Bronchial epithelial cell (primary cell): ENCODE results near the gene VAMP5. TPM values are rescaled to one million over a fixed set of nuclear protein-coding genes. Genes with fewer than 3 reads are reported as not detected.

Experiments used
- DNase-seq: peaks from one replicate; pipeline ENCODE4 v3.0.0-alpha.2; 2010; ENCODE audit warnings: low read depth
- FAIRE-seq: peaks from 2 replicates; lab custom pipeline; 2011; peaks lifted over from hg19 to GRCh38; lab: Jason Lieb, UNC
- H3K27me3 ChIP-seq: 2 replicates; pipeline ENCODE4 v1.5.1; 2011; ENCODE audit warnings: low read length; ENCODE audit not compliant: control insufficient read depth, insufficient read depth
- H3K36me3 ChIP-seq: 2 replicates; pipeline ENCODE4 v1.5.1; 2011; ENCODE audit warnings: low read length; ENCODE audit not compliant: control insufficient read depth, insufficient read depth
- H3K4me3 ChIP-seq: 2 replicates; pipeline ENCODE4 v1.5.1; 2011; ENCODE audit warnings: mild to moderate bottlenecking, low read depth, low read length, control low read depth
- total RNA-seq: library from RNA; depleted of rRNA; stranded (reverse); fragments of >200 nt; gene quantifications from 2 replicates; pipeline ENCODE4 v1.2.1, GENCODE V29; 2014
- TF ChIP-seq, protein P1 (sequence below): IDR thresholded peaks from 2 replicates; pipeline ENCODE4 v1.5.1; 2011; ENCODE audit warnings: mild to moderate bottlenecking, moderate library complexity, low read length, control low read depth, inconsistent platforms; ENCODE audit not compliant: insufficient read depth, severe bottlenecking

The VAMP5 gene
- total RNA-seq, 1 donor from 2014 or later: 4.5 TPM

DNA sequence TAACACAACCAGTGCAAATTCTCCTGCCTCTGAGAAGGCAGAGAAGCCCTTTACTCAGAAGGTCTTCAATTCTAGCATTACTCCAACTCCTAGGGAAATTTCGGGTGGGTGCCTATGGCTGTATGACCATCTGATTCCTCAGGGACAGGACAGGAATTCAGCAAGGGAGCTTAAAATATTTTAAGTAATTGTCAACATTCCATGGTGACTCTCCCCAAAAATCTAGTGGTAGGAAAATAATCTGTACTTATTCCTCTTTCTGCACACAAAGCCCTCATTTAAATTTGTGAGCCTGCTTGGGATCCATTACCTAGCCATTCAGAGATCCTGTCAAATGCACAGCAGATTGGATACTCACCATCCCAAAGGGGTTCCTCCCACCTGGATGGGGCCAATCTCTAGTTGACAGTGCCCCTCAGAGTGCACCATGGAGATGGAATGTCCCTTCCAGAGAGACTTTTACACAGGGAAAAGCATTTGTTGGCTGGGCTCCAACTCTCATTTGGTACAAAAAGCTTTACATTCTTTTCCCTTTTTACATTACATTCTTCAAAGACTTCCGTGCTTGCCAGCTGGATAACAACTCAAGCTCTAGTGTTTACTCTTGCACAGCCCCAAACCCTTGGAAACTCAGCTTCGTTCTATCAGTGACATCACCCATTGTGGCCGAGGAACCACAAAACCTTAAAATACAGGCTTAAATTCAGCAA is 21.3 kb downstream of the VAMP5 start:
- Histone ChIP-seq H3K4me3 (no peak overlapping the region), H3K36me3 (peaks cover 10% of the 10 kb centered on the region), H3K27me3 (no peaks in the 10 kb centered on the region)
- FAIRE-seq (no peak), DNase-seq (no peak)
- TF ChIP-seq, protein P1, sequence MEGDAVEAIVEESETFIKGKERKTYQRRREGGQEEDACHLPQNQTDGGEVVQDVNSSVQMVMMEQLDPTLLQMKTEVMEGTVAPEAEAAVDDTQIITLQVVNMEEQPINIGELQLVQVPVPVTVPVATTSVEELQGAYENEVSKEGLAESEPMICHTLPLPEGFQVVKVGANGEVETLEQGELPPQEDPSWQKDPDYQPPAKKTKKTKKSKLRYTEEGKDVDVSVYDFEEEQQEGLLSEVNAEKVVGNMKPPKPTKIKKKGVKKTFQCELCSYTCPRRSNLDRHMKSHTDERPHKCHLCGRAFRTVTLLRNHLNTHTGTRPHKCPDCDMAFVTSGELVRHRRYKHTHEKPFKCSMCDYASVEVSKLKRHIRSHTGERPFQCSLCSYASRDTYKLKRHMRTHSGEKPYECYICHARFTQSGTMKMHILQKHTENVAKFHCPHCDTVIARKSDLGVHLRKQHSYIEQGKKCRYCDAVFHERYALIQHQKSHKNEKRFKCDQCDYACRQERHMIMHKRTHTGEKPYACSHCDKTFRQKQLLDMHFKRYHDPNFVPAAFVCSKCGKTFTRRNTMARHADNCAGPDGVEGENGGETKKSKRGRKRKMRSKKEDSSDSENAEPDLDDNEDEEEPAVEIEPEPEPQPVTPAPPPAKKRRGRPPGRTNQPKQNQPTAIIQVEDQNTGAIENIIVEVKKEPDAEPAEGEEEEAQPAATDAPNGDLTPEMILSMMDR: no peak

DNA sequence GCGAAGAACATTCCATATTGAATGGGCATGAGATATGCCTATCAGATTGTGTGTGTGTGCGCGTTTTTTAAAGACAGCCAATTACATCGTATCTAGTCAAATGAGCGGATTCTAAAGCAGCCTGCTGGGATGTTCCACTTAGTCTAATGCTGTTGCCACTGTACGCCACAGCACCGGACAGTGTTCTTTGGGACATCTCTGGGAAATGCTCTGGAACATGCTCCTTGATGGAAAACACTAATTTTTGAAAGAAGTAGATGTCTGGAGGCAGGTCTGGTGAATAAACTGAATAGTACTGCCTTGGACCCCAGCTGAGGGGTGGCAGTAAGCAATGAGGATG is 21.9 kb downstream of the VAMP5 start:
- Histone ChIP-seq H3K36me3 (peaks cover 9% of the 10 kb centered on the region), H3K27me3 (no peaks in the 10 kb centered on the region), H3K4me3 (no peak overlapping the region)
- peak; percentile 43 for DNase-seq
- TF ChIP-seq, protein P1: no peak
- no peak for FAIRE-seq

DNA sequence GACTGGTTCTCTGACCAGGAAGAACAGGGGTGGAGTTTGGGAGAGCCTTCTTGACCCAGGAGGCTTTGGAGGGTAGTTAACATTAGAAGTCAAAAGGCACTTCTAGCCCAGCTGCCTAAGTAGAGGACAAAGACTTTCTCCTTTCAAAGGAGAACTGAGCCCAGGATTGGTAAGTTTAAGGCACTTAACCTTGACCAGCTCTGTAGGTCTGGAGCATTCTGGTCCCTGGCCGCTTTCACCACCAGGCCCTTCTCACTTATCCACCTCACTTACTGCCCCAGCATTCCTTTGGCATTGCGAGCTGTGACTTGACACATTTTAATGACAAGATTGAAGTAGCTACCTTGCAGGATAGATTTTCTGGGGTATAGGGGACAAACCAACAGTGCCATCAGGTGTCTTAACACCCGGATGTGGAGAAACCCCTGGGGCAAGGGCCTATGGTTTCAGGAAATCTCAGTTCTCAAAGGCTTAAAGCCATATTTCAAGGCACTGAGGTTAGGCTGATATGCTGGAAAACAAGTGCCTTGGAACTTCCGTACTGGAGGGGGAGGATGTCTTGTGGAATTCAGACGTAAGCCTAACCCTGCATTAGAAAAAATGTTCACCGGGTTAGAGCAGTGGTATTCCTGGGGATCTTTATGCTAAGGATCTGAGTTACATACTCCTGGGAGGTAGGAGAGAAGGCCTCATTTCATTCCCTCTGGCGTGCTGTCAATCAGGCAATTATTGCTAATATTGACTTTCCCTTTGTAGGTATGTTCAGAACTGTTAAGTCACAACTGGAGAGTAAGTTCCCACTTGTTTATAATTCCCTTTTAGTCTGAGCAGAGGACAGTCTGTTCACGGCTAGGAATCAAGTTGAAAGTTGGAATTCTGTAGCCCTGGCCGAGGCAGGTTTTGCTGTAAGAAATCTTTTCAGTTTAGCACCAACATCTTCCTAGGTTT is 23.3 kb downstream of the VAMP5 start:
- DNase-seq (no peak), FAIRE-seq (no peak)
- H3K27me3 ChIP-seq: no peaks in the 10 kb centered on the region

DNA sequence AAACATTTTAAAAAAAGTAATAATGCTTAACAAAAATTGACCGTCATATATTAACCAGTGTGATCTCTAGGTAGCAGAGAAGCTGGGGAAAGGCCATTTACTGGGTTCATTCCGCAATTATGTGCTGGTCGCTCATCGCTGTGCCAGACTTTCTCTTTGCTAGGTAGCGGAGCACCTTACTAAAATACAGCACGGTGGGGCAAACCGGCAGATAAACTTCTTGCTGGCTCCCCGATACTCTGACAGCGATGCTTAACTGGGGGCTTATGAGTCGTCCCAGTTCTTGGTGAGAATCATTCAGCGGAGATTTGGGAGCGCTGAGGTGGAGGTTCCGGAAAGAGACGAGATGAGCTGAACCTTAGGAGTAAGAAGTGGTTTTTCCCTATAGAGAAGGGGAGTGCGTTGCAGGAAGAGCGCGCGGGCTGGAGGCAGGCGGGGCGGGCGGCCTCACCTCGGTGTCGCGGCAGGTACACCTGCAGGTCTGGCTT is 27.0 kb downstream of the VAMP5 start:
- TF ChIP-seq, protein P1: no peak
- DNase-seq (no peak), FAIRE-seq (no peak)
- H3K27me3 ChIP-seq: no peaks in the 10 kb centered on the region
- H3K4me3 ChIP-seq: peak overlapping the region; percentile 82
- H3K36me3 ChIP-seq: peaks cover 9% of the 10 kb centered on the region

More for the DNA sequence above, 23.3 kb downstream of the VAMP5 start:
- TF ChIP-seq, protein P1: no peak
- H3K4me3 ChIP-seq: no peak overlapping the region
- peaks cover 9% of the 10 kb centered on the region for H3K36me3 ChIP-seq

DNA sequence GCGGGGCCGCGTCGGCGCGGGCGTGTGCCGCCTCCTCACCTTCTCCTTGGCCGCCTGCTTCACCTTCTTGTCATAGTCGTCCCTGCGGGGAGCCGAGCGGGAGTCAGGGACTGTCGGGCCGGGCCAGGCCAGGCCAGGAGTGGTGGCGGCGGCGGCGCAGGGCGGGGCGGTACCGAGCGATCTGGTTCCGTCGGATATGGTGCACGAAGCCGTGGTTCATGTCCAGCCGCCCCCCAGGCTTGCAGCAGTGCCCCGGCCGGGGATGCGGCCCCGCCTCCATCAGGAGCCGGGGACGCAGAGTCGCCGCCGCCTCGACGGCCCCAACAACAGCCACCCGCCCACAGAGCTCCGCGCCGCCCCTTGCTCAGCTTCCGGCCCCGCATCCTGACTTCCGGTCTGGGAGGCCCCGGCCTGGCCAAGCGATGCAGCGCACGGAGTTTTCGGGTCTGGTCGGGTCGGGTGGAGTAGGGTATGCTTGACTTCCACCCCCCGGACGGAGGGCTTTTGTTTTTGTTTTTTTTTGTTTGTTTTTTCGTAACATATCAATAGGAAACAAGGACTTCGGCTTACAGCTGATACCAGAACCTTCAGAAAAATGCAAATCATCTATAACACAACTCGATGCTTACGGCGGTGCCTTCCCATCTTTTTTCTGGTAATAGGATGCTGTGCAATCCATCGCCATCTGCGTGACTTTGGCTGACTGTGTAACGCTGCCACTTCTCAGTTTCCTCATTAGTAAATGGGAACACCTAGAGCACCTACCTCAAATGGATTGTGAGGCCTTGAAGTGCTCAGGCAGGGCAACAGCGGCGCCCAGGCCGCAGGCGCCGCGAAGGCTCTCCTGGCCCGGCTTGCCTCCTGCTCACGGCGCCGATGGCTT is 27.7 kb downstream of the VAMP5 start, which contains the start of gene C2orf68:
Gene C2orf68, minus strand, starts transcription at position 362 of the 883 bp plus-strand sequence. Its CDS starts 82 bp downstream, at position 280.
- H3K36me3 ChIP-seq: peaks cover 9% of the 10 kb centered on the region
- peak within 1 kb of the TSS; percentile 82 for H3K4me3 ChIP-seq
- FAIRE-seq (no peak), DNase-seq (peak; percentile 59)
- TF ChIP-seq, protein P1: no peak
- H3K27me3 ChIP-seq: no peaks in the 10 kb centered on the region
